HS-27A (cell line): ENCODE data around the gene WFS1.

Experiments
- DNase-seq: peaks from one replicate; pipeline ENCODE4 v3.0.0-alpha.2; 2012; ENCODE audit warnings: low read depth, missing footprints

The WFS1 gene

DNA sequence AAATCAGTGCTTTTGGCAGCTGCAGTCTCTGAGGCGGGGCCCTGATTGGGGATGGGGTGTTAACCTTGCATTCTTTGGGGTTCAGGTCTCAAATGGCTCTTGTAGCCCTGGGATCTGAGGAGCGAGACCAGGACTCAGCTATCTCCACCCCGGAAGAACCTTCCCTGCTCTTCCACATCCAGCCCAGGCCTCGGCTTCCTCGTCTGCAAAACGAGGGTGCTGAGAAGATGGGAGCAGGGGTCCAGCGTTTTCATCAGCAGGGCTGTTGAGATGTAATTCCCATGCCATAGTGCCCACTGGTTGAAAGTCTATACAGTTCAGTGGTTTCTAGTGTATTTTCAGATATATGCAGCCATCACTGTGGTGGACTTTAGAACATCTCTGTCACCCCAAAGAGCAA, 34.6 kb upstream of the WFS1 start:
- no peak for DNase-seq

- DNase-seq = no peak
These were observed 33.6 kb upstream of the WFS1 start for GRCh38 chr4:6235901-6236640.

- no peak for DNase-seq
These were observed 32.7 kb upstream of the WFS1 start for GRCh38 chr4:6236816-6237390.

DNA sequence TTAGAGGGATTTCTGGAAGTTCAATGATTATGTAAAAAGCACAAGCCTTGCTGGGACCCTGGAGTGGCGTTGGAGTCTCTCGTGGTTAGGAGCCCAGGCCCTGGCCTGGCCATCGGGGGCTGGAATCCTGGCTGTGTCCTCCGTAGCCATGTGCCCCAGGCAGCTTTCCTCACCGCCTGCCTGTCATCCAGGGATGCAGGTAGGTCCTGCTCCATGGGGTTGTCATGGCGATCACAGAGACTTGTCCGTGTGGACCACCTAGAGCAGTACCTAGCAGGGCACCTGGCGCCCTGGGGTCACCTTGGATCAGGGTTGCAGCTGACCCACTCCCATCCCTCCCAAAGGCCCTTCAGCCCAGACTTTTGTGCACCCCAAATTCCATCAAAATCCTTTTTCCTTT, 30.2 kb upstream of the WFS1 start:
- no peak for DNase-seq

DNA sequence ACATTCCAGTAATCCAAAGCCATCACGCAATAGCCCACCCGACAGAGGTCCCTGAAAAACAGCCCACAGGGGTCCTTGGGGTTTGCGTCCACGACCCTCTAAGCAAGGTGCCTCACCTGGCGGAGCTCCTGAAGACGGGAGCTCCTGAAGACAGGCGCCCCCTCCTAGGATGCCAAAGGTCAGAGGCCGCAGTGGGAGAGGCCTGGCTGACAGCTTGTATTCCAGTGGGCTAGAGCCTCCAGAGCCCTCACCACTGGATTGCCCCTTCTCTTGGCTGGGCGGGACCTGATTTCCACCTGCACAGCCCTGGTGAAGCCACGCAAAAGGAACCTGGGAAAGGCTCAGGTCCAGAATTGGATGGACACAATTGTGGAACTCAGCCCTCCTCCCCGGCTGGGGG, 29.7 kb upstream of the WFS1 start:
- no peak for DNase-seq

- no peak for DNase-seq
These were observed 28.4 kb upstream of the WFS1 start for GRCh38 chr4:6241062-6241845.

DNA sequence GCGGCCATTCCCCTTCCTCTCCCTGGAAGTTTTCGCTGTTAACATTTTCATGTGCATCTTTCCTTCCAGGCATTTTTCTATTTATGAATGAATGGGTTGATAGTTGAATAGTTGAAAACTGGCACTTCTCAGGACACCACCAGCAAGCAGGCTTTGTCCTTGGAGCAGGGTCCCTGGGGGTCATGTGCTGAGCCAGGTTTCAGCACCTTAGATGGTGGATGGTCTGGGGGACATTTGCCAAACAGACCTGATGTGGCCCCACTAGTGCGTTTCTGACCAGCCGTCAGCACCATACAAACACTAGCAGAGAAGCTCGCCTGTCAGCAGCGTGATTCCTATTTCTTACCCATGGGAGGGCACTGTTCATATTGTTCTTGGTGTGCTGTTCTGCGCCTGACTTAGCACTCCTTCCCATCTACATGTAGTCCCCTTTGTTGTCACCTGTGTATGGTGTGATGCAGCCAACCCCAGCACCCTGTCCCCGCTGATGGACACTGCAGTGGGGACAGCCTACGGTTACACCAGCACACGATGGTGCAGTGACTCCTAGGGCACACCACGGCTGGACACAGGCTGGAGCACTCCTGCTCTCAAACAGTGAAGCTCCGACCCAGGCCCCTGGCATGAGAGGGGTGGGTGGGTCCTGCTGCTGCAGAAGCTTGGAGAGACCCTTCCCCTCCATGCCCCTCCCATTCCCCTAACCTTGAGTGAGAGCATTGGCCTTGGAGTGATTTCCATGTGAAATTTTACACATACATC, 27.2 kb upstream of the WFS1 start:
- DNase-seq = no peak

DNA sequence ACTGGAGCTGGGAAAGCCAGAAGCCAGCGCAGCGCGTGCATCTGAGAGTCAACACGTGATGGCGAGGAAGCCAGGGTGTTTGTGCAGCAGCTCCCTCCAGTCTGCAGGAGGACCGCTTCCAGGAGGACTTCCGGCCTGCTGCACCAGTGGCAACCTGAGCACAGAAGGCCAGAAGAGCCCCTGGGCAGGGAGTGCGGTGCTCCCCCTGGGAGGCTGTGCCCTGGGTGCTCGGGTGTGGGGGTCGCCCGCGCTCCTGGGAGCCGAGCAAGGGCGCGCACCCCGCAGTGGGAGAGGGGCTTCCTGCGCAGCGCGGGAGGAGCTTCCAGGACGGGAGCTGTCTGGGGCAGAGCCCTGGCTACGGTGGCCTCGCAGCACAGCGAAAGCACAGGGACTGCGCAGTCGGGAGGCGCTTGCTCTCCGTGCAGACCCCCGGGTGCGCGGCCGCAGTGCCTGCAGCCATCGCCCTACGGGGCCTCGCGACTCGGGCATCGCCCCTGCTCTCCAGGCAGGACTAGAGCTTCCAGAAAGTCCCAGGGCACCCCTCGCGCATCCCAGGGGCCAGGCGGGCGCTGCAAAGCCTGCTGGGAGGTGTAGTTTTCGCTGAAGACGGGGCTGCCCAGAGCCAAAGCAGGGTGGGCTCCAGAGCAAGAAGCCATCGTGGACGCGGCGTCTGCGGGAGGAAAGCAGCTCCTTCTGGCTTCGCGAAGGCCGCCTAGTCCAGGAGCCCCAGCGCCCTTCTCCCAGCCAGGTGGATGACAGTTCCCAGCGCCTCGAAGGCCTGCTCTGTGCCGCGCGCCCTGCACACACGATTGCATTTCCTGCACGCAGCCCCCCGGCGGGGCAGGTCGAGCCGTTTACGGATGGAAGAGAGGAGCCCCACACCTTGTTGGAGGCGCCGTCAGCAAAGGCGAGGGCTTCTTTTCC, 24.1 kb upstream of the WFS1 start:
- no peak for DNase-seq

DNA sequence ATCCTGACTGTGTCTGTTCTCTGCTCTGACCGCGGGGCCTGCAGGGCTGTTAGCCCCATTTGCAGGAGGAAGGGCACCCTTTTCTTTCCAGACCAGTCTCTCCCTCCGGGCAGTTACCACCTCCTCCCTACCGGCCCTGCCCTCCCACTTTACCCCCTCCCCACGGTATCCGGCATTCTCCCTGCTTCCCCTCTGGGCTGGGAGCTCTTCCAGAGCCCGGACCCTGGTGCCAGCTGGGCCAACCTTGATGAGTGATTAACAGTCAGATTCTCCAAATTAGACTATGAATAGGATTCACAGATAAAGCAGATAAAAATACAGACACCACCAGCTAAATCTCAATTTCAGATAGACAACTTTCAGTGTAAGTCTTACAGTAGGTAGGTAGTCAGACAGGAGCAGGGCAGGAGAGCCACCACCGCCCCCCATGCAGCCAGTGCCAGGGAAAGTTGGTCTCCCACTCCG, 23.4 kb upstream of the WFS1 start:
- DNase-seq = no peak

DNA sequence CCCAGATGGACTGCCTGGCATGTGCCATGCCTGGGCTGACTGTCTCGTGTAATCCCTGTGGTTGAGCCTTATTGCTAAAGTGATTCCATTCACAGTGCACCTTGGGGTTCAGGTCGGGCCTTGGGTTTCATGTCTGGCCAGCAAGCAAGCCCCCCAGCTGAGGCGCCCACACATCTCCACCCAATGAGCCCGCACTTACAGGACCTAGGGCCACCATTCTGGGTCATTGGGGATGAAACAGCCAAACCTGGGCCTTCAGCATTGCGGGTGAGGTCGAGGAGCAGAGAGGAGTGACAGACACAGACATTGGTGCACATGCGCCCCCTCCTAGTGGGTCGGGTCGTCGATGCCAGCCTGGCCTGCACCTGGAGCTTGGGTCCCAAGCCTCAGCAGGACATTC, 21.3 kb upstream of the WFS1 start:
- DNase-seq = no peak

GRCh38 chr4:6250235-6250983, 19.2 kb upstream of the WFS1 start:
- peak; percentile 26 for DNase-seq

GRCh38 chr4:6250984-6251295, 18.7 kb upstream of the WFS1 start:
- DNase-seq = no peak

DNA sequence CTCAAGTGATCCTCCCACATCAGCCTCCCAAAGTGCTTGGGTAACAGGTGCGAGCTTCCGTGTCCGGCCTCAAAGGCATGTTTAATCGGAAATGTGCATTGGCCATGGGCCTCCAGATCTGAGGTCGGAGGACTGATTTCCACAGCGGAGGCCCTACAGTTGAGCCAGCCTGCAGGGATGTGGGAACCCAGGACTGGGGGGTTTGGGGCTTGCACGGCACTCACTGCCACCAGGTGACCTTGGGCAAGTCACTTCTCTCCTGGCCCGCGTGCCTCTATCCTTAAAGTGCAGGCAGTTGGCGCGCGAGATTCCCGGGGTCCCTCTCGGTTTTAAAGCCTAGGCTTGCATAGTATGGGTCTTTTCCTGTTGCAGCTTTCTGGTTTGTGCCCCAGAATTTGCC, 18.3 kb upstream of the WFS1 start:
- no peak for DNase-seq

DNA sequence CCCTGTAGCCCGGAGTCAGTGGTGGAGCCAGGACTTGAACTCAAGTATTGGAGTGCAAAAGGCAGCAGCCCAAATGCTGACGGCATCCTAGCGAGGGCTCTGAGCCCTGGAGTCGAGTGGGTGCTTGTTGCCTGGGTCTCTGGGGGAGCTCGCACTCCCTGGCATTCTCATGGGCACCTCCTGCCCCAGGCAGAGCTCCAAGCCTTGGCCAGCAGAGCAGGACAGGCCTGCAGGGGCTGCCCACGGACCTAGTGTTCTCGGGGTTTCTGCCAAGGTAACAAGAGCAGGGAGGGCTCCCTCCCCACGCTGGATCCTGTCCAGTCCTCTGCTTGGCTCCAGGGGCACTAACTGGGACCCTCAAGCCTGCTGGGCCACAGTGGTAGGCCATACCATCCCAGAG, 17.6 kb upstream of the WFS1 start:
- no peak for DNase-seq

GRCh38 chr4:6253111-6253510, 16.5 kb upstream of the WFS1 start:
- DNase-seq = no peak

- no peak for DNase-seq
These were observed 15.7 kb upstream of the WFS1 start for GRCh38 chr4:6253961-6254360.

GRCh38 chr4:6256141-6256540, 13.5 kb upstream of the WFS1 start:
- DNase-seq = no peak

DNA sequence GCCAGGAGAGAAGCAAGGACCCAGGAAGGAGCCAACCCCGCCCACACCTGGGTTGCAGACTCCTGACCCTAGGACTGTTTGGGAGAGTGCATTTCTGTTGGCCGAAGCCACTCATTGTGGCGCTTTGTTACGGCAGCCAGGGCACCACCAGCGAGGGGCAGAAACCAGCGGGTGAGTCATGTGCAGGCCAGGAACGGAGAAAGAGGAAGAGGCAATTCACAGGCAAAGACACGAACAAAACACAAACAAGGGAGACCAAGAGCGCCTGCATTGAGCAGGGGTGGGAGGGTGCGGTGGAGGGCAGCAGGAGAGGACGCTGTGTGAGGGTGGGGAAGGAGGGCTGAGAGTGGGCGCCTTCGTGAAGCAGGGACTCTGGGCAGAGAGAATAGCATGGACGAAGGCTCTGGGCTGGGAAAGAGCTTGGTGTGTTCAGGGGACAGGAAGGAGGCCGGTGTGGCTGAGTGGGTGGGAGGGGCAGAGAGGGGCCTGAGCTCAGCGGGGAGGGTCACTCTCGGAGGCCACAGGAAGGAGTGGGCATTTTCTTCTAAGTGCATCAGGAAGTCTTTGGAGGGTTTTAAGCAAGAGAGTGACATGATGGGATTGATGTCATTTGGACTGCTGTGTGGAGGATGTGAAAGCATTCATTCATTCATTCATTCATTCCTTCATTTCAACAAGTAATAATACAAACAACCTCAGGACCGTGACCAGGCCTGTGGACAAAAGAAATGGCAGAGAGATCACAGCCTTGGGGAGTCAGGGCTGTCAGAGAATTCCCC, 12.2 kb upstream of the WFS1 start:
- DNase-seq = no peak

GRCh38 chr4:6258026-6258360, 11.7 kb upstream of the WFS1 start:
- no peak for DNase-seq

- DNase-seq = no peak
These were observed 10.9 kb upstream of the WFS1 start for GRCh38 chr4:6258741-6259140.
